HEK293 (cell line): ENCODE results near the gene TPST2.

ENCODE experiments used
- CTCF ChIA-PET: fragments of 350-600 bp; formaldehyde crosslinking; extraction: SDS; loops from one replicate; lab custom pipeline; 2021; ENCODE audit warnings: antibody characterized with exemption; lab: Yijun Ruan, JAX
- POLR2A ChIA-PET: fragments of 300-600 bp; formaldehyde crosslinking; extraction: SDS; loops from one replicate; lab custom pipeline; 2020; ENCODE audit warnings: antibody characterized with exemption, inconsistent platforms; lab: Yijun Ruan, JAX
- H3K27ac ChIP-seq: fragments of 200-500 bp; sonication (Bioruptor generic); 2 replicates; pipeline ENCODE4 v1.5.1; 2014; ENCODE audit warnings: low read depth, low read length, control low read depth, inconsistent platforms; ENCODE audit errors: extremely low read depth
- H3K36me3 ChIP-seq, 2 experiments: fragments of 200-500 bp in 1 of 2; sonication (Bioruptor generic) in 1 of 2; 1 replicate in 1 of 2; 2 replicates in 1 of 2; pipeline ENCODE4 v1.5.1; 2014 to 2017; ENCODE audit warnings: inconsistent platforms in 2 of 2, low read length in 2 of 2; ENCODE audit not compliant: control insufficient read depth in 2 of 2, insufficient read depth in 1 of 2
- H3K4me1 ChIP-seq: fragments of 200-500 bp; sonication (Bioruptor generic); 2 replicates; pipeline ENCODE4 v1.5.1; 2014; ENCODE audit warnings: mild to moderate bottlenecking, low read length, inconsistent platforms; ENCODE audit not compliant: control insufficient read depth, insufficient read depth
- H3K4me3 ChIP-seq: 2 replicates; pipeline ENCODE4 v1.5.1; 2011; ENCODE audit warnings: low read depth, mild to moderate bottlenecking, control low read depth, low read length, moderate library complexity
- H3K9me3 ChIP-seq: fragments of 200-500 bp; sonication (Bioruptor generic); 2 replicates; pipeline ENCODE4 v1.5.1; 2014; ENCODE audit warnings: low read depth, low read length, inconsistent platforms; ENCODE audit not compliant: control insufficient read depth, insufficient read depth
- EGR2 ChIP-seq: fragments of 450-650 bp; formaldehyde crosslinking; IDR thresholded peaks from 2 replicates; pipeline ENCODE4 v1.5.1; 2016; ENCODE audit warnings: low read depth, missing biosample characterization, missing genetic modification characterization
- HOXC10 ChIP-seq: sonication (generic); formaldehyde crosslinking; IDR thresholded peaks from 2 replicates; pipeline ENCODE4 v1.8.1; 2023; ENCODE audit warnings: mild to moderate bottlenecking, missing genetic modification reagents
- MEIS1 ChIP-seq: sonication (generic); formaldehyde crosslinking; IDR thresholded peaks from 2 replicates; pipeline ENCODE4 v1.8.1; 2022; ENCODE audit warnings: missing genetic modification reagents, mild to moderate bottlenecking, borderline replicate concordance
- ZBTB10 ChIP-seq: fragments of 450-650 bp; formaldehyde crosslinking; IDR thresholded peaks from 2 replicates; pipeline ENCODE4 v1.5.1; 2016; ENCODE audit warnings: missing biosample characterization, missing genetic modification characterization
- ZBTB6 ChIP-seq: fragments of 450-650 bp; formaldehyde crosslinking; IDR thresholded peaks from 2 replicates; pipeline ENCODE4 v1.5.1; 2017; ENCODE audit warnings: missing biosample characterization, missing genetic modification characterization
- ZFHX2 ChIP-seq: fragments of 450-650 bp; formaldehyde crosslinking; conservative IDR thresholded peaks from 2 replicates; pipeline ENCODE4 v1.5.1; 2016; ENCODE audit warnings: missing biosample characterization, missing genetic modification characterization
- ZIC2 ChIP-seq: fragments of 450-650 bp; formaldehyde crosslinking; IDR thresholded peaks from 2 replicates; pipeline ENCODE4 v1.5.1; 2016; ENCODE audit warnings: missing biosample characterization, missing genetic modification characterization
- ZNF148 ChIP-seq: fragments of 450-650 bp; formaldehyde crosslinking; IDR thresholded peaks from 2 replicates; pipeline ENCODE4 v1.5.0; 2017; ENCODE audit warnings: missing biosample characterization, missing genetic modification characterization, borderline replicate concordance
- ZNF16 ChIP-seq: fragments of 450-650 bp; formaldehyde crosslinking; IDR thresholded peaks from 2 replicates; pipeline ENCODE4 v1.5.1; 2016; ENCODE audit warnings: low read depth, missing biosample characterization, missing genetic modification characterization
- ZNF169 ChIP-seq: fragments of 450-650 bp; formaldehyde crosslinking; IDR thresholded peaks from 2 replicates; pipeline ENCODE4 v1.5.1; 2016; ENCODE audit warnings: missing biosample characterization, missing genetic modification characterization
- ZNF521 ChIP-seq: fragments of 450-650 bp; formaldehyde crosslinking; IDR thresholded peaks from 2 replicates; pipeline ENCODE4 v1.5.1; 2017; ENCODE audit warnings: missing biosample characterization, mild to moderate bottlenecking, missing genetic modification characterization
- ZNF548 ChIP-seq: fragments of 450-650 bp; formaldehyde crosslinking; IDR thresholded peaks from 2 replicates; pipeline ENCODE4 v1.5.1; 2016; ENCODE audit warnings: missing biosample characterization, missing genetic modification characterization
- ZNF677 ChIP-seq: fragments of 450-650 bp; IDR thresholded peaks from 2 replicates; pipeline ENCODE4 v1.5.0; 2018; ENCODE audit warnings: missing biosample characterization, mild to moderate bottlenecking, missing genetic modification characterization, moderate library complexity
- ZNF792 ChIP-seq: fragments of 450-650 bp; formaldehyde crosslinking; IDR thresholded peaks from 2 replicates; pipeline ENCODE4 v1.5.1; 2016; ENCODE audit warnings: missing biosample characterization, missing genetic modification characterization

TPST2 gene

GRCh38 chr22:26570864-26571525 lies 18.9 kb downstream of the TPST2 start:
- POLR2A ChIA-PET: no interaction called here
- TF ChIP-seq ZNF792 (tag by site-specific recombination) (no peak), ZNF148 (no peak), ZNF16 (tag by site-specific recombination) (peak; percentile 72), ZNF548 (no peak), ZBTB6 (tag by site-specific recombination) (no peak), ZNF169 (no peak), ZNF521 (tag by site-specific recombination) (no peak)

GRCh38 chr22:26570115-26570514 lies 19.8 kb downstream of the TPST2 start:
- ChIA-PET POLR2A (no interaction called here), CTCF (no interaction called here)
- Histone ChIP-seq H3K4me3 (no peak overlapping the region), H3K36me3 (peaks cover 0 to under 1% of the 10 kb centered on the region in 2 experiments; a peak in 1 of 3 replicates), H3K4me1 (no peaks in the 10 kb centered on the region), H3K27ac (no peak overlapping the region), H3K9me3 (no peaks in the 10 kb centered on the region)
- TF ChIP-seq ZFHX2 (tag by site-specific recombination) (peak; percentile 40), HOXC10 (CRISPR knock-in tag) (no peak), EGR2 (tag by site-specific recombination) (peak; percentile 60)

More at GRCh38 chr22:26570864-26571525, 18.9 kb downstream of the TPST2 start:
- no peak overlapping the region for H3K4me3 ChIP-seq
- CTCF ChIA-PET: interaction anchor here (0.6 kb wide), 1 partner anchor 54 kb away, joined by 3 read pairs; no protein-coding TSS in a partner anchor
- no peaks in the 10 kb centered on the region for H3K9me3 ChIP-seq
- H3K4me1 ChIP-seq: no peaks in the 10 kb centered on the region
- H3K27ac ChIP-seq: no peak overlapping the region
- no peaks in the 10 kb centered on the region for H3K36me3 ChIP-seq

- no peak overlapping the region for H3K4me3 ChIP-seq
- H3K36me3 ChIP-seq: peaks cover 0 to 6% of the 10 kb centered on the region in 2 experiments; a peak in 1 of 3 replicates
- CTCF ChIA-PET: no interaction called here
- POLR2A ChIA-PET: no interaction called here
- H3K27ac ChIP-seq: no peak overlapping the region
- no peaks in the 10 kb centered on the region for H3K9me3 ChIP-seq
- H3K4me1 ChIP-seq: no peaks in the 10 kb centered on the region
- TF ChIP-seq ZBTB10 (tag by site-specific recombination): no peak
- TF ChIP-seq ZIC2 (tag by site-specific recombination): peak; percentile 39; the same call in 1 of the 2 replicates
- no peak for TF ChIP-seq MEIS1 (CRISPR knock-in tag)
- no peak for TF ChIP-seq ZNF677 (tag by site-specific recombination)
- TF ChIP-seq, all 188 proteins: peak for 1
Observed at GRCh38 chr22:26568207-26568706, 21.7 kb downstream of the TPST2 start.
